Lung microvascular endothelial cell (primary cell): ENCODE data around the gene ZCCHC14. TPM values are rescaled to one million over a fixed set of nuclear protein-coding genes. Genes with fewer than 3 reads are reported as not detected.

Experiments
- DNase-seq, 2 donors: peaks; one replicate each; pipeline versions ENCODE4 v3.0.0 to v3.0.0-alpha.2; 2010; ENCODE audit warnings: low read depth in 2 of 2
- total RNA-seq: library from RNA; depleted of rRNA; stranded (reverse); fragments of >200 nt; gene quantifications from 2 replicates; pipeline ENCODE4 v1.2.1, GENCODE V29; 2014

Gene ZCCHC14
- total RNA-seq, 1 donor from 2014 or later: 5.8 TPM

DNA sequence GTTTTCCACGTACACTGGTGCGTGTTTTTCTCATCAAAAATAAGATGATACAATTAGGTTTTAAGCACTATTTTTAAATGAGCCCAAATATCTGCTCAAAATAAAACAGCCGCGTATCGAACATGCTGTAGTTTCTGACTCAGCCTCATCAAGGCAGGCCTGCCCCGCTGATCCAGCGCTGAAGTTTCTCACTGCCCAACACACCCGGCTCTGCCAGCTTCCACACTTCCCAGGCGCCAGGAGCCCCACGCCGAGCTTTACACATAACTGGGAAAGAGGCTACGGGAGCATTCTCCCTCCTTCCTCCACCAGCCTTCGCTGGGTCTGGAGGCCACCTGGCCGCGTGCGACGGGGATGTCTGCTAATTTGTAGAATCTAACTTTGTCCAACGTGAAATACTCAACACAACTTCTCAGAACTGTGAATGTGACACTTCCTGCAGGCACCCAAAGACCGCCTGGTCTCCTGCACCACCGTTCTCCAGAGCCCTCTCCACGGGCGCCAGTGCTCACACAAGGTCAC, 58.6 kb downstream of the ZCCHC14 start:
- DNase-seq: no peak

- no peak for DNase-seq
Measured at GRCh38 chr16:87432330-87432915, 60.4 kb downstream of the ZCCHC14 start.

- peak in 1 of 2 donors; percentile 65 for DNase-seq
Measured at GRCh38 chr16:87431926-87432325, 60.9 kb downstream of the ZCCHC14 start.

DNA sequence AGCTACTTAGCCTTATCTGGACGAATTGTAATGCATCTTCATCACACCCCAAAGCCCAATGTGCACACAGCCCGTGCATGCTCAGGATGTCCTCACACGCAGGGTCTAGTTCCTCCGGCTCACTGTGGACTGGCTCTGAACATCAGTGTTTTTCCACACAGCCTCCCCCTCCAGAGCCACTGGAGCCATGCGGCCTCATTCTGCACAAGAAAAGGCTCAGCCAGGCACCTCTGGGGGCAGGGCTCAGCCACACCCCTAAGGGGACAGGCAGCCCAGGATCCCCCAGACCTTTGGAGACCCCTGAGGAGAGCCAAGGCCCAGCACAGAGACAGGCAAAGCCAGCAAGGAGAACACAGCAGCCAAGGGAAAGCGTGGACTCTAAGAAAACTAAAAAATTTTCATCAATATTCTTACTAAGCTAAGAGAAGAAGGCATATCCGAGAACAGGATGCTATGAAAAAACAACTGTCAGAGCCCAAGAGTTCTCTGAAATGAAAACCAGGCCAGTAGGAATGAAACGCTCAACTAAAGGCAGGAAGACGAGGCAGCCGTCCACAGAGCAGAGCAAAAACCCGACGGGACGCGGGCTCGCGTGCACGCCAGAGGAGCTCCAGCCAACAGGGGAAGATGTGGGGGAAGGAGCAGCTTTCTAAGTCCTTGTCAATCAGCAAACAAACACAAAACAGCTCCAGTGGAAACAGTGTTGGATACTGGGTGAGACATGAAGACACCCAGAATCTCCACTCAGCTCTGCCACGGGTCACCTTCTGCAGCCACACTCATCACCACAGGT, 66.2 kb downstream of the ZCCHC14 start:
- DNase-seq: no peak

DNA sequence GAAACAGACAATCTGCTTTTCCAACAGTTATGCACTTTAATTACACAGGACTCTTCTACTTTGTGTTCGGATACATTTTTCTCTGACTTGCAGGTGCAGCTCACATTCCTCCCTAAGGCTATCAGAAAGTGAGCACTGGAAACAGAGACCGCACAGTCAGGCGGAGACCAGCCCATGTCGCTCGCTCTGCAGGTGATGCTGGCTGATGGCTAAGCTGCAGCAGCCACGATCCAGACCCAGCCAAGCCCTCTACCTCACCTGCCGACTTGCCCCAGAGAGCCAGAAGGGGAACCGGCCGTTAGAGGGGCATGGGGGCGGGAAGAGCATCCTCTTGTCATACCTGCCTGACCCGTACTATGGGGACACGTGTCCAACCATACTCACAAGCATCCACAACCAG, 66.9 kb downstream of the ZCCHC14 start:
- no peak for DNase-seq

- no peak for DNase-seq
Measured at GRCh38 chr16:87424266-87424665, 68.6 kb downstream of the ZCCHC14 start.

DNA sequence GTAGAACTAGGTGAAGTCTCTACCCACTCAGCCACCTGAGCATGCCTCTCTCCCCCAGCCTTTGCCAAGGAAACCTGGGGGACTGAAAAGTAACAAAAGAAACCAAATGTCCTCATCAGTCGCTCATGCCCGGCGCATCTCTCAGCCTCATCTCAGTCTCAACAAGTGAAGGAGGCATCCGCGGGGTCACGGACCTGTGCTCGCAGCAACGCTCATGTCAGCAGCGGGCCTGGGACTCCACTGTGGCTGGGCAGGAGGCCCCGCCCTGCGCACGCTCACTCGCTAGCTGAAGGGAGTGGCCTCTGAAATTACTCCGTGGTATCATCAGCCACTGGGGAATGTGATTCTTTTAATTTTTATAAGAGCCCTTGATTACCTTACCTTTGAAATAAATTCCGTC, 69.4 kb downstream of the ZCCHC14 start:
- no peak for DNase-seq

DNA sequence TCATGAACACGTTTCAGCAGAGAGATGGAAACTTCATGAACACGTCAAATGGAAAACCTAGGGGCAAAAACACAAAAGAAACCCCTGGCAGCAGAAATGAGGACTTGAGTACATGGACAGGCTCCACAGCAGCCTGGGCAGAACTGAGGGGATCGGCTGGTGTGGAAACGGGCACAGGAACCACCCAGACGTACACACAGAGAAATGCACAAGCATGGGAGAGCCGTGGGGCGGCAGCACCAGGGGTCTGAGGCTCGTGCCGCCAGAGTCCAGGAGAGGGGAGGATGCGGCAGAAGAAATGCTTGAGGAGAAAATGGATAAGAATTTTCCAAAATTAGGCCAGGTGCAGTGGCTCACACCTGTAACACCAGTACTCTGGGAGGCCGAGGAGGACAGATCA, 70.7 kb downstream of the ZCCHC14 start:
- DNase-seq: no peak

- DNase-seq: no peak
Measured at GRCh38 chr16:87421003-87421912, 71.6 kb downstream of the ZCCHC14 start.

- no peak for DNase-seq
Measured at GRCh38 chr16:87420026-87421002, 72.5 kb downstream of the ZCCHC14 start.

DNA sequence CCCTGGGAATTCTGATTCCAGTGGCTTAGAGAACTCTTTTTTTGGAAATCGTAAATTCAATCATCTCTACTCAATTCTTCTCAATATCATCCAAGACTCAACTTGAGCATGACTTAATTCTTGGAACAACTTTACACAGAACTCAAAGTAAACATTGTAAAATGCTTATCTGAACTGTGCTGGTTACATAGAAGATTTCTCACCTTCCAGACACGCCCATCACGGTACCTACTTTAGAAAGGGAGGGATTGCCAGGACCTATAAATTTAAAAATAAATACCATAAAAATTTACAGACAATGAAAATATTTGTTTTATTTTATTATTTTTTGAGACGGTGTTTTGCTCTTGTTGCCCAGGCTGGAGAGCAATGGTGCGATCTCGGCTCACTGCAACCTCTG, 74.2 kb downstream of the ZCCHC14 start:
- no peak for DNase-seq

GRCh38 chr16:87418216-87418615, 74.6 kb downstream of the ZCCHC14 start:
- DNase-seq: no peak

GRCh38 chr16:87417528-87417910, 75.3 kb downstream of the ZCCHC14 start:
- DNase-seq: no peak

DNA sequence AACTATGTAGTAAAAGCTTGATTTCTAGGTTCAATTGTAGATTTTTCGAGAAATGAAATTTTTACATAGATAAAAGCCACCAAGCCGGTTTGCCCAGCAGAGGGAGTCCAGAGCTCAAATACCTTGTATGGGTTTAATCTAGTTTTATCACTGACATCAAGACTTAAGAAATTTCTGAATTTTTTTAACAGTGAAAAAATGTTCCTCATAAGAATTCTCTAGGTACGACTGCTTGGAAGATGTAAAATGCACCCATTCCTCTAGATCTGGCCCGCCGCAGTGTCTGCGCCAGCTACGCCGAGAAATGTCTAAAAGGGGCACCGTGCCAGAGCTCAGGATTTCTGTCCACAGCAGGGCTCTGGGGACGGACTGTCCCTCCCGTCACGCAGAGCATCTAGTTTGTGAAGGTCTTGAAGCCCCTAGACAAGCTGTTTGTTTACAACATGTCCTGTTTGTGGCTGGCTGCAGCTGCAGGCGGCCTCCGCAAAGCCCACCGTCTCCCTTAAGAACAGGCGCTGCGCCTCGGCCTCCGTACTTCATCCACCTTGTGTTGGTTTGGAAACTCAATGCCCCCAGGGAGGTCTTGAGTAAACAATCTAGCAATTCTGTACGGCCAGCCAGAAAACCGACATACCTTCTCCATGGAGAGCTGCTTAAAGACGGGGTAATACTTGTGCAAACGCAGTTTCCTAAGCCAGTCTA, 75.8 kb downstream of the ZCCHC14 start:
- peak; percentile 70 to 76 for DNase-seq

DNA sequence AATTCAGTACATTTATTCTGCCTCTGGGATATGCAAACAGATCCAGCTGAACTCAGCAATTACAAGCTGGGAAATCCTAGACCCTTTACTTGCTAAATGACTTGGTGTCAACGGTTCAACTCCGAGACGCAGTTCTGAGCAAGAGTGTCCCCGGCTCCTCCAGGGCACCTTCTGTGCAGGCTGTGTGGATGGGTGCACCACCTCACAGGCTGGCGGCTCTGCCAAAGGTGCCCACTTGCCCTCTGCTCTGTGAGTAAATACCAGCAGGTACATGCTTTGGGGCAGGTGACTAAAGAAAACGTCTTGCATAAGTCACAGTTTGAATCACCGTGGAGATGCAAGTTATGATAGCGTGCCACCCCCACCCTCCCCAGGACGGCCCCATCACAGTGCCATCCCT, 77.4 kb downstream of the ZCCHC14 start:
- DNase-seq: no peak

DNA sequence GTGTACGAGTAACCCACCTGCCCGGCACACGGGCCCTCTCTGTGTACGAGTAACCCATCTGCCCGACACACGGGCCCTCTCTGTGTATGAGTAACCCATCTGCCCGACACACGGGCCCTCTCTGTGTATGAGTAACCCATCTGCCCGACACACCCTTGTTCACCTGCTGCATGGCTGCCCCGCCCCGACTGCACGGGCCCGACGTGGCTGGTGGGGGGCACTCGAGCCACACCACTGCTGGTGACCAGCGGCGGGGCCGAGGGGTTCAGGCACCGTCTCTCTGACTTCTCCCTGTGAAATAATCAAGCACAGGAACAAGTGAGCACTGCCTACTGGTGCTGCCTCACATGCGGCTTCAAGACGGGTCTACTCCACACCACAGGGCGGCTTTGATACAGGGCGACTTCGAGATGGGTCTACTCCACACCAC, 78.6 kb downstream of the ZCCHC14 start:
- no peak for DNase-seq

DNA sequence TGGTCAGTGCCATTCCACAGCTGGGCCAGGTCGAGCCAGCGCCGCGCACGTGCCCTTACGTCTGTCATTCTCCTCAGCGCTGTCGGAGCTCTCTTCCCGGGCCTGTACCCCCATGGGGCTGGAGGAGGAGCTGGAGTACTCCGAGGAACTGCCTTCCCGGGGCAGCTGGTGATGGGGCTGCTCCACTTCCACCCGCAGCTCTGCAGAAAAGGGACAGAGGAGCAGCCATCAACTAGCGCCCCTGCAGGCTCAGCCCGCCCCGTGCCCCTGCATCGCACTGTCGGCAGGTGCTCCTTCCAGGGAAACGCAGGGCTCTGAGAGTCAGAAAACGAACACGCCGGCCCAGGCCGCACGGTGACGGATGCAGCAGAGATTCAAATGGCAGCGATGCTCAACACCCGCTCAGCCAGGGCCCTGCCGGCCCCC, 79.8 kb downstream of the ZCCHC14 start:
- no peak for DNase-seq

DNA sequence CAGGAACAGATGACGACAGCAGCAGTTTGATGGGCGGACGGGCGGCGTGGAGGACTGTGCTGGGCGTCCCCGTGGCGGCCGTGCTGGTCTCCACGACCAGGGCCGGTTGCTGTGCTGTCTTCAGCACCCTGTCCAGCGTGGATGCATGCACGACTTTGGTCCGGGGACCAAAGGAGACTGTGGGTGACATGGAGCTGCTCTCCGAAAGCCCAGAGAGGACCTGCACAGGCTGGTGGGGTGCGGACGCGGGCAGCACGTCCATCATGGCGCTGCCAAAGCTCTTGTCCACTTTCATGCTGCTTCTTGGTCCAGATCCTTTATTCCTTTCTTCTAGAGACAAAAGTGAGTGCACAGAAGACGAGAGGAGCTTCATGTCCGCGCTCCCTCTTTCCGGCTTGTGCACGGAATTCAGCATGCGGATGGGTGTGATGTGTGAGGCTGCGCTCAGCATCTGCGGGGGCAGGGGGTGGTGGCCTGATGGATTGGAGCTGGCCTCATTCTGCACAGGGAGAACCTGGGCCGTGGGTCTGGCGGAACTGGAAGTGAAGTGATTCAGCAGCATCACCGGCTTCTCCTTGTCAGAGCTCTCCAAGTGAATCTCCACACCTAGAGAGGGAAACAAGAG, 80.3 kb downstream of the ZCCHC14 start:
- no peak for DNase-seq

DNA sequence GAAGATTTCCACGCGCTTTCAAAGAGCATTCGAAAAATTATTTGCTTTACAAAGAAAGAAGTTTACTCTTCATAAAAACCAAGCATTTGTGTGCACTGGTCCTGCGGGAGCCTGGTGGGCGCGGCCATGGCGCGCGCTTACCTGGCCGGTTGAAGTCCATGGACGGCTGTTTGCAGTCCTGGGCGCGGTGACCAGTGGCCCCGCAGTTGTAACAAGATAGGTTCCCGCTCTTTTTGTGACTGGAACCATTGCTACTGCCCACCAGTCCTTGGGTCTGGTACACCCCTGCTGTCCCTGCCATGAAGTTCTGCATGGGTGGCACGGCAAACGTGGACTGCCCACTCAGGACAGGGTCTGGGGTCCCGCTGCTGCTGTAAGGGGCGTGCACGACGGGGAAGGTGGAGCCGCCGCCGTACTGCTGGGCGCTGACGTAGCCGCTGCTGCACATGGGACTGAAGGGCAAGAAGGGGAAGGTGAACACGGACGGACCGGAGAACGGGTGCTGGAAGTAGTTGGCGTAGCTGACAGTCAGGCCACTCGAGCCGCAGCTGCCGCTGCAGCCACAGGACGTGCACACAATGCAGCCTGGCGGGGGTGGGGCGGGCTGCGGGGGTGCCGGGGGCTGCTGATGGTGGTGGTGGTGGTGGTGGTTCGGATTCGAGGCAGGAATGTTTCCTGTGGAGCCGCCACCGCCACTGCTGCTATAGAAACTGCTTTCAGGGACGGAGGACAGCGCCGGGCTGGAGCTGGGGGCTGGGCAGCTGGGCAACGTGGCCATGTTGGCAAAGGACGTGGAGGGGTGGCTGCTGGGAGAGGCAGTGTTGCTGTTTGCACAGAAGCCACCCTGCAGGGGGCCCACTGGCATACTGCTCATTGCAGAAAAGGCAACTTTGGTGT, 81.2 kb downstream of the ZCCHC14 start:
- DNase-seq: no peak
